SKM-1 treated with dmso at 0.1 percent for 144 hours (cell line): ENCODE results near the gene MEF2C.

Experiments
- DNase-seq: peaks from one replicate; lab custom pipeline; 2025; ENCODE audit not compliant: unreplicated experiment; lab: John Stamatoyannopoulos, UW

Gene MEF2C

DNA sequence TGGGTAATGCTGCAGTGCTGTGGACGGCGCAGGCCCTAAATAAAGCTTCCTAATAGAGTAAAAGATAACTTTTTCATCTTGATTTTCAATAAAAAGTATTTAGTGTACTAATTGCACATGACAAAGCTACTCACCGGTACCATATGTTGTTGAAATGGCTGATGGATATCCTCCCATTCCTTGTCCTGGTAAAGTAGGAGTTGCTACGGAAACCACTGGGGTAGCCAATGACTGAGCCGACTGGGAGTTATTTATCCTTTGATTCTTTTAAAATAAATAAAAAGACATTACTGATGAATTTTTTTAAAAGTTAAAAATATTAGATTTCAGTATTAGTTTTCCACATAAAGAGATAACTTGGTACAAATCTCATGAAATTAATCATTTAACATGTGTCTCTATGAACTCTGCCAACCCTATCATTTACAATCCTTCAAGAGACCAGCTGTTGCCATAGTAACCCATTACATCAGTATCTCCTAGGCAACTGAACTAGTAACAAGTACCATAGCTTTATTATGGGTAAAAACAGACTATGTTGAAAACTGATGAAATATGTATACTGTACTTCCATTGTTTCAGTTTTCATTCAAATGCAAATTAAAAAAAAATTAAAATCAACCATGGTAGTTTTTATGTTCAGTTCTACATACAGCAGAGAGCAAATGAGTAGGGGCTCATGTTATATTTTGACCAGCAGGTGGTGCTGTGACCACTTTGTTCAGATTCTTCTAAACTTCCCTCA lies 153.7 kb downstream of the MEF2C start:
- peak; percentile 72 for DNase-seq

DNA sequence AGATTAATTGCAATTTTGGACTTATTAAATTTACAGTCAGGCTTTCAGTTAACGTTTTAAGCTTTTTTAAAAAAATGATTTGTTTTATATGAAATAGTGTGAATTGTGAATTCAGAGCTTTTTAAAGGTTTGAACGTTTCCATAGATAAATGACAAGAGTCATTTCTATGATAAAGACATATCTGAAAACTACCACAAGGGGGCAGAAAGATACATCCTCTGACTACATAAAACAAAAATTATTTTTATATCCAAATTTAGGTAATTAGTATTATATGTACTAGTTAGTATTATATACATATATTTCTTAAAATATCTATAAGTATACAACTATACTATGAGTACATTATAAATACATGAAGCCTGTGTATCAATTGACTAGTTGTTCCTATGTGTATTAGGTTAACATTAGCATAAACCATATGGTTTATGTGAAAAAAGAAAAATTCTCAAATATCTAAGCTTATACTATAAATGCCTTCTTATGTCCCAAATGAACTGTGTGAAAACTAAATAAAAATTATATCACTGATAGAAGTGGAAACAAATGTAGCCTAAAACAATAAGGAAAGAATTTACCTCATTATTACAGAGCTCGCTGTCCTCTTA lies 155.2 kb downstream of the MEF2C start:
- no peak for DNase-seq

DNA sequence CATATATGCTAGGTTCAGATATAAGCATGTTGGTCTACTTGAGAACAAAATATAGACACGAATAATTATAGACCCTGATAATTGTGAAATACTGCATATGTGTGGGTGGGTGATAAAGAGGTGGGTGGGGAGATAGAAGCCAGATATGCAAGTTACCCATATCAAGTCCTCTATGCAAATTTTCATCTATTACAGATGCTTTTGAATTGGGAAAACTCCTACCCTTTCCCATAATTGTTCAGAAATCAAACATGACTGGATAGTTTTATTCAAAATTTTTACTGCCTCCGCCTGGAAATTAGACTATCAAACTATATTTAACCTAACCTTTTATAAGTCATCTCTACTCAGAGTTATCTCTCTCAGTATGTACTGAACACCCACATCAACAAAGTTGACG lies 157.5 kb downstream of the MEF2C start:
- DNase-seq: no peak

DNA sequence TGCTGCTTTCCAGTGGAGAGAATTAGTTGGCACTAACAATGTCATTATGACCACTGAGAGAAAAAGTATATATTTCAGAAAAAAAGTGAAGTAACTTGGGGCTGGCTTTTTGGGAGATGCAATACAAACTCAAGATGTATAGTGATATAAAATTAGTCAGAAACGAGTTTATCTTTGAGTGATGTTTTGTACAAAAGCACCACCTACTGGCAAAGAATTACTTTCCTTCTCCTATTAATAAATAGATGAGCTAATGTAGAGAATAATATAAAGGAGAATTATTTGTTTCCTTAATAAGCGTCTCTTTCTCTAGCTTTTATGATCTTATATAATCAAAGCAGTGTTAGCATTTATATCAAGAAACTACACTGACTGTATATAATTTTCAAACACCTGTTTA lies 158.8 kb downstream of the MEF2C start:
- no peak for DNase-seq

DNA sequence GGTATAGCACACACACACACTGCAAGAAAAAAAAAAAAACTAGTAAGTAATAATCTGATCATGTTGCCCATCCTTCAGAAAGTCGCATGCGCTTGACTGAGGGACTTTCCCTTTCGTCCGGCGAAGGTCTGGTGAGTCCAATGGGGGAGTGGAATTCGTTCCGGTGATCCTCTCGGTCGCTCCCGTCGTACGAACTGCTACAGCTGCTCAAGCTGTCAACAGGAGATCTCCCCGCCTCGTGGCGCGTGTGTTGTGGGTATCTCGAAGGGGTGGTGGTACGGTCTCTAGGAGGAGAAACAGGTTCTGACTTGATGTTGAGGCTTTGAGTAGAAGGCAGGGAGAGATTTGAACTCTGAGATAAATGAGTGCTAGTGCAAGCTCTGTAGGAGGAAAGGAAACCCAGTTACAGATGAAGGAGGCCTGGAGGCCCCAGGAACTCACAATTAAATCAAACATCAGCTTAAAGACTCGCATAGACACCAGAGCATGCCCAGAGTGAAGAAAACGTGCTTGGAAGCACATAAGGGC lies 160.4 kb downstream of the MEF2C start:
- no peak for DNase-seq

DNA sequence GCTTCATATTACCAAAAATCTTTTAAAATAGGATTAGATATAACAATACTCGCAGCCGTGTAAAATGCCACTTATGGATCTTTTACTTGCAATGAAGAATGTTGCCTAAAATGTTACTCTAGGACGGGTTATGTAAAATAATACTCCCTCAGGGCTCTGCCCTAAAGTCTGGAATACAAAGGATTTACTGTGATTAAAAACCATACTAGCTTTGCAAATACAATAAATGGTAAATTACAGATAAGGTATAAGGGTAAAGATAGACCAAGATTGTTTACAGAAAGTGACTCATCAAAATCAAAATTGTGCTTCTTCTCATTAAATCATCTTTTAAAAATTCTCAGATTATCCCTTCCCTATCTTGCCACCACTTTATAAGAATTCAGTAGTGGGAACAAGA lies 163.6 kb downstream of the MEF2C start:
- DNase-seq: no peak

DNA sequence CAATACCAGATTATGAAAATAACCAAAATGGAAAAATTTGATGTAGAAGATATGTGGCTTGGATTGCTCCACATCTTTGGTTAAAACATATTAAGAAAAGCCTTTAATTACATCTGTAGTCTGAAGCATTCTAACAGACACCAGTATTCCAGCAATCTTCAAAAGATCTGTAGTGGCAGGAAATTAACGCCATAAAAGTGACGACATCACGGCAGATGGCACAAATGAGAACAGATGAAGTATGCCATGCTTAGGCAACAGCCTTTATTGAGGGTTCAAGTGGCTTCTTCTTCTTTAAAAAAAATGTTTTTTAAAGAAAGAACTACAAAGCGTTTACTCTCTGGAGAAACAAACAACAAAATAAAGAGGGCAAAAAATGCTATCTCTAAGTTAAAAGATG lies 164.2 kb downstream of the MEF2C start:
- DNase-seq: no peak

DNA sequence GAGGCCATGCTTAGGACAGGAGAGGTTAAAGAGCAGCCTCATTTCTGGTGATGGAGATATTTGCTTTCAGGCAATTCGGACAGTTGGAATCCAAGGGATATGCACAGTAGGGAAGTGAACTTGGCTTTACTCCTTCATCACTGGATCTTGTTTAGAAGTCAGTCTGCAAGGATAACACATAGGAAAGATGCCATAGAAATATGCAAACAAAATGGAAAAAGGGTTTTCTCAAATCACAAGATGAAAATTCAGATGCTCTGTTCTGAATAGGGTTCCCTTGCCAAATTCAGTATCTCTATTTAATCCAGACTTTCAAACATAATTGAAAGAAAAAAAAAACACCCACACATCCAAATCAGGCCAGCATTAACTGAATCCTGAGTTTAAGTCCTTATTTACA lies 166.9 kb downstream of the MEF2C start:
- DNase-seq: no peak

DNA sequence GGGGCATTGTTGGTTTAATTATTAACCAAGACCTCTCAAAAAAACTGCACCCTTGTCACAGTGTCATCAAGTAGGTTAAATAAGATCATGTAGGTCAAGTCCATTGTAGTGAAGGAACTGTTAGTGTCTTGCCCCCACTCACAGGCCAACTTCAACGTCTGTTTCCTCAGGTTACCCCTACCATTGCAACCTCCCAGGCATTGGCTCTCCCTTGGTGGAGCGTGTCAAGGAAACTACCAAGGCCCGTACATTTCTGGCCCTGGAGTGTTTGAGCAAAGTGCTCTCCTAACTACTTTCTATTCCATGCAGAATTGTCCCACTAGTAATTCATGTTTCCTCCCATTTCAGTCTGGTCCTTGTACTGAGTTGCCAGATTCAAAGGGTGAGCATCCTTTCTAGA lies 167.5 kb downstream of the MEF2C start:
- no peak for DNase-seq

DNA sequence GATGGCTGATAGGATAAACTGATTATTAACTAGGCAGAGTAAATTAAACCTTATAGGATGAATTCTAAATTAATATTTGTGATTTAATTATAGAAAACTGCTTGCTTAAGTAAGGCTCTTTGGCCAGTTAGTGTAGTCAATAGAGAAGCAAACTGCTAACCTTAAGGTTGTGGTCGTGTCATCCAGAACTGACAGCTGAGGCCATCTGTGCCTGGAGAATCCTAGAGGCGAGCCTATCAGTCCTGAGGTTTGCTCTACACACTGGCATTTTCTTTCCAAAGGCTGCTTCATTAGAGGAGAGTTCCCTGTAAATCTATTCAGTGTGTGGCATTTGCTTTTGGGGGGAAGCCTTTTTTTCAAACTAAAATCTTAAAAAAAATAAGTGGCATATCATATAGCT lies 169.2 kb downstream of the MEF2C start:
- DNase-seq: no peak

DNA sequence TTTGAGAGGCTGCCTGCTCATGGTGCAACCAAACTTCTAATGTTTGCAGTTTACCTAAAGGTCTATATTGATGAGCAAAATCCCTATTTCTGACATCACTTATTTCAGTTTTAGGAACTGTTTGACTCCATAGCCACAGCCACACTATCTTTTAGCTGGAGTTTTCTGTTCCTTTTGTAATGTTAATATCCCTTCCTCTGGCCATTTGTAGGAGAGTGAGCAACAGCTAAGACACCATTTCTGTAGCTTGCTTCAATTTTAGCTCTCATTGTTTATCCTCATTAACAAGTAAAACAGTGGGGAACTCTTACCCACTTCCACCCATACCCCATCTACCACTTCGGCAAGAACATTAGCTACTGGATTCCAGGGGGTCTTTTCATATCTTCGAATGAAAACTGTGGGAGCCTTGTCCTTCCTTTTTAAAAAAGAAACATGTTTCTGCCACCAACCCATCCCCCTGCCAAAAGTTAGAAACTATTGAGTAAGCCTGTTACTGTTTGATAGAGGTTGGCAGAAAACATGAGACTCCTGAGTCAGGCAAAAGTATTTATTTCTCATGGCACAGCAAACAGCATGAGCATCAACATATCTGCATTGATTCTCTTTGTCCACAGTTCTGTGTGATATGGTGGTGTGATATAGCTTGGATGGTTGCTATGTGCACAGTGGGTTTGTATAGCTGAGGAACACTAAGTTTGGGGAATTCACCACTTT lies 174.1 kb downstream of the MEF2C start:
- DNase-seq: no peak

DNA sequence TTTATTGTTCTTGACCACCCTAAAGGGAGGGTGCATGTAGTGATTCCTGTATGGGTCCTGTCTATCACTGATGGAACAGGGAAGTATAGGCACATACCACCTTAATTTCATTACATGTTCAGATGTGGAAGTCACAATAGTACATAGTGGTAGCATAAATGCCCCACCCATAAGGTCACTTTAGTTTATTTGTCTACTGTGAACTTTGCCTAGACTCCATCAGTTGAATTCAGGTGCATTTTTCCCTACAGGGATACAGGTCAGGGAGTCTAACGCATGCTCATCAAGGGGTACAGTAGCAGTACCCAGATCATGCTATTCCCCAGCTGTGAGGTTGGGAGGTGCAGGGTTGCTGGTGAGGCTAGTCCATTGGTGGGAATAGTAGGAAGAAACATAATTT lies 175.0 kb downstream of the MEF2C start:
- DNase-seq: no peak

DNA sequence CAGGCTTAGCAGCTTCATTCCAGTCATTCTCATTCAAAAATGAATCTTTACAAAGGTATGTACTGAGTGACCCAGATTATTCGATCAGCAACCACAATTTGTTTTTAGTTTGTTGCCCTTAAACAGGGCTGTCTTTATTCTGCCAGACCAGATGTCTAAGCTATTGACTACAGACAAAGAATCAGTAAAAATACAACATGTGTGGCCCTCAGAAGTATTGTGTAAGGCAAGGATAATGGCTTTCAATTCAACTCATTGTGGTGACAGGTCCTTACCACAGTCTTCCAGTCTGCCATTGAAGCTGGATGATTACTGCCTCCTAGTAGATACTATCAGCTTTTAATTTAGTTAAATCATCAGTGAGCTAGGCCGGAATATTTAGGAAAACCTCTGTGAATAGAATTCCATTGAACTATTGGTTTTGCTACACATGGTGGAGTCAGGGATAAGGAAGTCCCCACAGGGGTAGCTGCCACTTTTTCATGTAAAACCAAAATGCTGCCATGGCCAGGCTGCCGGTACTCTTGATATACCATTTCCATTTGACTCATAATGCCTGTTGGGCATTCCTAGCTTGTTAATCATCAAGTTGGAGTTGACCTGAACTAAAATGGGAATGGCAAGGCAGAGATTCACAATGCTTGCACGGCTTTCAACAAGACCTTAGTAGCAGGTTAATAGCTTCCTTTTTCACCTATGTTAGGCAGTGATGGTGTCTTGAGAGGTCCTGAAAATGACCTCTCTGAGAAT lies 175.6 kb downstream of the MEF2C start:
- no peak for DNase-seq

DNA sequence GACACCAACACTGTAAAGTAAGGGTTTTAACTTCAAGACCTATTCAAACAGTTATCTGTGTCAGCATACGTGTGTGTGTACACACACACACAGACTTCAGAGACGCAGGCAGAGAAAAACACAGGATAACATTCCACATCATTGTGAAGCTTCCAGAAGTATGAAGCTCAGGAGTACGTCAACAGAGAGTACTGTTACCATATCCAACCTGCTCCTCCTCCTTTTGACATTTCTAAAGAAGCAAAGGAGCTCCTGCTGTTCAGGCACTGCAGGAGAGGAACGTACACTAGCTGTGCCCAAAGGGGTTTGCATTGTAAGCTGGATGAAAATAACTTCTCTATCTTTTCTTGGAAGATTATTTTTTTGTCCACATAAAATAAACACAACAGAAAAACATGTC lies 180.7 kb downstream of the MEF2C start:
- no peak for DNase-seq

DNA sequence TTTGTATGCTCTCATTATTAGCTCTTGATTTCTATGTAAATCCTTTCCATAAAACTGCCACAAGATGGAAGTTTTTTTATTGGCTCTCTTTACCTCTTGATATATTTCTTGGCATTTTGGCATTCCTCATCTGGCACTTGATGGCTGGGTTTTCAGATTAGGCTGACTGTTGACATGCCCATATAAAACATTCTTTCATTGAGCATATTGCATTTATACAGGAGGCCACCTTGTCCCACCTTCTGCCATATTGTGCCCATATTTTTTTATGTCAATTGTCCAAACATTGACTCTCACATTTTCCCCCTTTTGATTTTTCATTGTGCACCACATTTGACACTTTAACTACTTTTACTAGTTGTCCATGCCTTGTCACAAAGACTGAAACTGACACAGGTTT lies 182.9 kb downstream of the MEF2C start:
- DNase-seq: no peak

DNA sequence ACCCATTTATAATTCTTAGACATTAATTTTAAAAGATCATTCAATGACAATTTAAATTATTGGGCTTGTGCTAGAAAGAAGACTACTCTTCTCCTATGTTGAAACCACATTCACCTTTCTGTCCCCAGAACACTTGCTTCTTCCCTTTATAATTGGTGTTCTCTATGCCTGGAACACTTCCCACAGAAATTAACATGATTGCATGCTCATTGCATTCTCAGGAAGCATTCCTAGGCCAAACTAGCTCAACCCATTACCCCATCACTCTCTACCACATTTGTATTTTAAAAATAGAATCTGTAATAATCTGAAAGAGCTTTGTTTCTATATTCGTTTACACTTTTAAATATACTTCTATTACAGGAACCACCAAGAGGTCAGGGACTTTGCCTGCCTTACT lies 184.7 kb downstream of the MEF2C start:
- no peak for DNase-seq

DNA sequence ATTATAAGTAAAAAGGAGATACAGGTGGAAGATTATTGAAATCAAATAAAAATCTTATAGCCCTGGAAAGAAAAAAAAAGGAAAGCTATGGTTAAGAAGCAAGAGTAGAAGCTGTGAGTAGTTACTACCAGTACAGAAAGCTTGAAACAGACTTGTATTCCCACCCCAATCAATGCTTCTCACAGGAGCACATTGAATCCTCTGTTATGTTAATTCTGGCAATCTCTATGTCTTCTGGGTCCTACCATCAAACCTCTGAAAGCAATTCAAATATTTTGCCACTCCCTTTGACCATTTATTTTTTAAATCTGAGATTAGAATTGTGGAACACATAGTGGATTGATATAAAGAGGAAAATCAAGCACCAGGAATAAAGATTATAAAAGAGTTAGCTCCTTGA lies 186.5 kb downstream of the MEF2C start:
- no peak for DNase-seq

DNA sequence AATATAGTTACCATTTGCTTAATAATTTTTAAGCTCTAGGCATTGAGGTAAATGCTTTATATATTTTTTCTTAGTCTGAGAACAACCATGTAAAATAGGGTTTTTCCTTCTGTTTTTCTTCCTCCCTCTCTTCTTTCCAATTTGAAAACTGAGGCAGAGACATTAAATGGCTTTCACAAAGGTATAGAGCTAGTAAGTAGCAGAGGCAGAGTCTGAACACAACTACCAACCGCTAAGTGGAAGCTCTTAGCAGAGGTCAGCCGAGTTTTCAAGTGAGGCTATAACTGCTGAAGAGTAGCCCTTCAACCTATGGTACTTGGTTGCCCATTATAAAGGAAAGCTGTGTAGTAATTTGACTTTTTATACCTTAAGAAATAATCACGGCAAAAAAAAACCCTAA lies 187.1 kb downstream of the MEF2C start:
- no peak for DNase-seq

DNA sequence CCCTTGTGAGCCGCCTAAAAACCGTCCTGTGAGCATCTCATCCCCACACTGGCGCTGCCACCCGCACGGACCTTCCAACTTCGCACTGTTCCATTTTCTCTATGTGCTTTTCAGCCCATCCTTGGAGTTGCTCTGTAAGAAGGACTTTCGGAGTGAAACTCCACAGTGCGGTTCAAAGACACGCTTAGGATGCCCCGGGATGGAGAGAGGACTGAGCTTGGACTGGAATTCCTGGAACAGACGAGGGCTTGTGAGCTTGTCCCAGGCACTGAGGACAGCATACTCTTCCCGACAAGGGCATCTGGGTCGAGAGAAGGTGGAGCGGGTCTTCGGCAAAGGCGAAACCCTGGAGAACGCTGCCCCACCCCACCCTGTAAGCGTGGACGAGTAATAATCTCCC lies 187.8 kb downstream of the MEF2C start:
- no peak for DNase-seq

DNA sequence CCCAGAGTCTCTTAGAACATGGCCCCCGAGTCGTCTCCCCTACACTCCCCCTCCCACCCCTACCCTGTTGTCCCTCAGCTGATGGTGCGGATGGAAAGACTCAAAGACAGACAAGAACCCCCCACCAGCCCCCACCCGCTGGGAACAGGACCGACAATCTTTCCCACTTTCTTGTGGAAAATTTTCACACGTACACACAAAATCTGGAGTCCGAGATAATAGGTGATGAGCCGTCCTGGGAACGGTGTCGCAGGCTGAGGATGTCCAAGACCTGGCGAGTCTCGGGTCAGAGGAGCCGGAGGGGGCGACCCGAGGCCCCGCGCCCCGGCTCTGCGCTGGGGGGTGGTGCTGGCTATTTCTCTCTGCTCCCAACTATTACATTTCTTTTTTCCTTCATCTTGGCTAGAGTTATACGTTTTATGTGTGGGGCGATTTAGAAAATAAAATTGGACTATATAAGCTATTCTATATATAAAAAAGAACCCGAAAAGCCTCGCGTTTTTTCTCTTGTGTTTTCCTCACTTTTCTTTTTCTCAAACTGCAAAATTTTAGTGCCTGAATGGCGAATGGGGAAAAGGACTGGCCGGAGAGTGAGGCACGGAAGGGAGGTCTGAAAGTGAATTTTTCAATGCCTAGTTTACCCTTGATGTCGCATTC lies 188.8 kb downstream of the MEF2C start:
- no peak for DNase-seq
